Measurements from ENCODE around the gene ELAVL4. TPM values are rescaled to one million over a fixed set of nuclear protein-coding genes. Genes with fewer than 3 reads are reported as not detected.

ELAVL4 gene
- total RNA-seq, 1 experiment from 2014 or later: not detected

DNA sequence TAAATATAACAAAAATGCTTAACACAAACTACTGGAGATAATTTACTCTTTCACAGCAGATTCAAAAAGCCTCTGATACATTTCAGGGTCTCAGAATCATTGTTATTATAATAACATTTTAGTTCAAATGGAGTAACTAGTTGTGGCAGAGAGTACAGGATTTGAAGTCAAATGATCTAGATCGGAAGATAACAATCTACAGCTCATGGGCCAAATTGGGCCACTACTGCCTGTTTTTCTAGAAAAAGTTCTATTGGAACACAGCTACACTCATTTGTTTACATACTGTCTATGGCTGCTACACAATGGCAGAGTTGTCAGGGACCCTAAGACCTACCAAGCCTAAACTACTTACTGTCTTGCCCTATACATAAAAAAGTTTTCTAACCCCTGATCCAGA lies 63.6 kb downstream of the ELAVL4 start:
- ATAC-seq: no peak
- no peak overlapping the region for H3K27ac ChIP-seq (ENCODE audit: low read depth, low read length)
- intact Hi-C loops (cut with micrococcal nuclease): no loop called here
- H3K4me1 ChIP-seq (ENCODE audit: control insufficient read depth in 1 of 2, insufficient read depth in 2 of 2, low read length in 2 of 2): no peaks in the 10 kb centered on the region
- no peak overlapping the region for H3K4me2 ChIP-seq (ENCODE audit: low read length)
- ChIA-PET POLR2A (no interaction called here), RAD21 (ENCODE audit: low non-redundant PET in 1 of 2, low total read pairs in 2 of 2, uncharacterized antibody in 2 of 2, unreplicated experiment in 2 of 2) (no interaction called here), CTCF (no interaction called here)
- no peak overlapping the region for H3K4me3 ChIP-seq (replicated peaks in 1 of 2; ENCODE audit: low read depth in 1 of 2, low read length in 2 of 2)
- no peak for TF ChIP-seq POLR2A (IDR thresholded peaks at IDR 0.05; ENCODE audit: borderline replicate concordance, extremely low read depth, insufficient read depth, insufficient read length)
- no peak for TF ChIP-seq ZFX (IDR thresholded peaks at IDR 0.05)
- no peak for TF ChIP-seq CBX3 (IDR thresholded peaks at IDR 0.05; ENCODE audit: low read depth)
- TF ChIP-seq SP1 (IDR thresholded peaks at IDR 0.05; ENCODE audit: low read depth): no peak
- TF ChIP-seq EZH2phosphoT487 (IDR thresholded peaks at IDR 0.05; ENCODE audit: borderline replicate concordance): no peak
- TF ChIP-seq YY1 (IDR thresholded peaks at IDR 0.05; ENCODE audit: extremely low read depth, insufficient replicate concordance, low read depth, low read length): no peak
- TF ChIP-seq EZH2 (IDR thresholded peaks at IDR 0.05): no peak
- no peak overlapping the region for H3K9ac ChIP-seq (ENCODE audit: low read length)
- H3K79me2 ChIP-seq (ENCODE audit: insufficient read depth, low read length): no peaks in the 10 kb centered on the region
- no peaks in the 10 kb centered on the region for H4K20me1 ChIP-seq (ENCODE audit: insufficient read depth)
- H2AFZ ChIP-seq (ENCODE audit: low read depth, low read length, poor library complexity, severe bottlenecking): no peak overlapping the region
- H3K27me3 ChIP-seq (ENCODE audit: insufficient read depth, low read length): peaks cover 19% of the 10 kb centered on the region
- no peak for DNase-seq (ENCODE audit: low read depth, low spot score)
- no peaks in the 10 kb centered on the region for H3K9me2 ChIP-seq (ENCODE audit: insufficient read depth)
- no peaks in the 10 kb centered on the region for H3K36me3 ChIP-seq (ENCODE audit: control insufficient read depth in 1 of 2, insufficient read depth in 2 of 2, low read length in 2 of 2)
- BruUV-seq (replicated peaks): no TSS peak
- H3K9me3 ChIP-seq (ENCODE audit: control insufficient read depth in 1 of 2, insufficient read depth in 1 of 2, low read depth in 1 of 2, low read length in 2 of 2): no peaks in the 10 kb centered on the region

DNA sequence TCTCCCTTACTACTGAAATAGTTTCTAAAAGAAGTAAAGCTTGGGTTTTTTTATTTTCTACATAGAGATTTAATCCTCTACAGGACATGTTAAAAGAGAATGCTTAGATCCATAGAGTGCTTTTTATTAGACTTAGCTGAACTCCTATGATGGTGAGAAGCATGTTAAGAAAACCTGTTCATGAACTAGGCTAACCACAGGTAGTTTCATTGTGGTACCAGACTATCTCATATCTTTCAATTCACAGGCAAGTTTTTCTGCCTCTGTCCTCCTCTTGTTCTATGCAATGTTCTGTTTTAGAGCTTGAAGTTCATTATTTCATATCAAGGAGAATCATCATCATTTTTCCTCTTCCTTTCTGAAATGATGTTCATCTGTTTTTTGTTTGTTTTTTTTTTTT lies 65.4 kb downstream of the ELAVL4 start:
- Histone ChIP-seq H4K20me1 (ENCODE audit: insufficient read depth) (no peaks in the 10 kb centered on the region), H3K4me3 (replicated peaks in 1 of 2; ENCODE audit: low read depth in 1 of 2, low read length in 2 of 2) (no peak overlapping the region), H3K79me2 (ENCODE audit: insufficient read depth, low read length) (no peaks in the 10 kb centered on the region), H3K9me2 (ENCODE audit: insufficient read depth) (no peaks in the 10 kb centered on the region), H3K27me3 (ENCODE audit: insufficient read depth, low read length) (peaks cover 26% of the 10 kb centered on the region), H3K4me2 (ENCODE audit: low read length) (no peak overlapping the region), H3K27ac (ENCODE audit: low read depth, low read length) (no peak overlapping the region), H3K9me3 (ENCODE audit: control insufficient read depth in 1 of 2, insufficient read depth in 1 of 2, low read depth in 1 of 2, low read length in 2 of 2) (no peaks in the 10 kb centered on the region), H2AFZ (ENCODE audit: low read depth, low read length, poor library complexity, severe bottlenecking) (no peak overlapping the region), H3K4me1 (ENCODE audit: control insufficient read depth in 1 of 2, insufficient read depth in 2 of 2, low read length in 2 of 2) (no peaks in the 10 kb centered on the region), H3K36me3 (ENCODE audit: control insufficient read depth in 1 of 2, insufficient read depth in 2 of 2, low read length in 2 of 2) (no peaks in the 10 kb centered on the region), H3K9ac (ENCODE audit: low read length) (no peak overlapping the region)
- POLR2A ChIA-PET: no interaction called here
- RAD21 ChIA-PET (ENCODE audit: low non-redundant PET in 1 of 2, low total read pairs in 2 of 2, uncharacterized antibody in 2 of 2, unreplicated experiment in 2 of 2): no interaction called here
- CTCF ChIA-PET: no interaction called here
- DNase-seq (ENCODE audit: low read depth, low spot score): no peak
- TF ChIP-seq EZH2phosphoT487 (IDR thresholded peaks at IDR 0.05; ENCODE audit: borderline replicate concordance): no peak
- no peak for TF ChIP-seq SIN3A (IDR thresholded peaks at IDR 0.05; ENCODE audit: low read depth)
- TF ChIP-seq, protein P1, sequence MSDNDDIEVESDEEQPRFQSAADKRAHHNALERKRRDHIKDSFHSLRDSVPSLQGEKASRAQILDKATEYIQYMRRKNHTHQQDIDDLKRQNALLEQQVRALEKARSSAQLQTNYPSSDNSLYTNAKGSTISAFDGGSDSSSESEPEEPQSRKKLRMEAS (IDR thresholded peaks at IDR 0.05): no peak
- no peak for TF ChIP-seq ZNF274 (IDR thresholded peaks at IDR 0.05; ENCODE audit: low read depth, low read length)
- TF ChIP-seq SRF (IDR thresholded peaks at IDR 0.05; ENCODE audit: low read depth): no peak
- TF ChIP-seq CBX3 (IDR thresholded peaks at IDR 0.05; ENCODE audit: low read depth): no peak
- TF ChIP-seq FOSL1 (IDR thresholded peaks at IDR 0.05; ENCODE audit: low read depth): no peak
- TF ChIP-seq POLR2A (IDR thresholded peaks at IDR 0.05; ENCODE audit: borderline replicate concordance, extremely low read depth, insufficient read depth, insufficient read length): no peak
- TF ChIP-seq POLR2AphosphoS5 (IDR thresholded peaks at IDR 0.05; ENCODE audit: low read depth, low read length): no peak
- no peak for TF ChIP-seq EZH2 (IDR thresholded peaks at IDR 0.05)
- TF ChIP-seq, protein P2, sequence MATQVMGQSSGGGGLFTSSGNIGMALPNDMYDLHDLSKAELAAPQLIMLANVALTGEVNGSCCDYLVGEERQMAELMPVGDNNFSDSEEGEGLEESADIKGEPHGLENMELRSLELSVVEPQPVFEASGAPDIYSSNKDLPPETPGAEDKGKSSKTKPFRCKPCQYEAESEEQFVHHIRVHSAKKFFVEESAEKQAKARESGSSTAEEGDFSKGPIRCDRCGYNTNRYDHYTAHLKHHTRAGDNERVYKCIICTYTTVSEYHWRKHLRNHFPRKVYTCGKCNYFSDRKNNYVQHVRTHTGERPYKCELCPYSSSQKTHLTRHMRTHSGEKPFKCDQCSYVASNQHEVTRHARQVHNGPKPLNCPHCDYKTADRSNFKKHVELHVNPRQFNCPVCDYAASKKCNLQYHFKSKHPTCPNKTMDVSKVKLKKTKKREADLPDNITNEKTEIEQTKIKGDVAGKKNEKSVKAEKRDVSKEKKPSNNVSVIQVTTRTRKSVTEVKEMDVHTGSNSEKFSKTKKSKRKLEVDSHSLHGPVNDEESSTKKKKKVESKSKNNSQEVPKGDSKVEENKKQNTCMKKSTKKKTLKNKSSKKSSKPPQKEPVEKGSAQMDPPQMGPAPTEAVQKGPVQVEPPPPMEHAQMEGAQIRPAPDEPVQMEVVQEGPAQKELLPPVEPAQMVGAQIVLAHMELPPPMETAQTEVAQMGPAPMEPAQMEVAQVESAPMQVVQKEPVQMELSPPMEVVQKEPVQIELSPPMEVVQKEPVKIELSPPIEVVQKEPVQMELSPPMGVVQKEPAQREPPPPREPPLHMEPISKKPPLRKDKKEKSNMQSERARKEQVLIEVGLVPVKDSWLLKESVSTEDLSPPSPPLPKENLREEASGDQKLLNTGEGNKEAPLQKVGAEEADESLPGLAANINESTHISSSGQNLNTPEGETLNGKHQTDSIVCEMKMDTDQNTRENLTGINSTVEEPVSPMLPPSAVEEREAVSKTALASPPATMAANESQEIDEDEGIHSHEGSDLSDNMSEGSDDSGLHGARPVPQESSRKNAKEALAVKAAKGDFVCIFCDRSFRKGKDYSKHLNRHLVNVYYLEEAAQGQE (IDR thresholded peaks at IDR 0.05; ENCODE audit: low read depth): no peak
- TF ChIP-seq, protein P3, sequence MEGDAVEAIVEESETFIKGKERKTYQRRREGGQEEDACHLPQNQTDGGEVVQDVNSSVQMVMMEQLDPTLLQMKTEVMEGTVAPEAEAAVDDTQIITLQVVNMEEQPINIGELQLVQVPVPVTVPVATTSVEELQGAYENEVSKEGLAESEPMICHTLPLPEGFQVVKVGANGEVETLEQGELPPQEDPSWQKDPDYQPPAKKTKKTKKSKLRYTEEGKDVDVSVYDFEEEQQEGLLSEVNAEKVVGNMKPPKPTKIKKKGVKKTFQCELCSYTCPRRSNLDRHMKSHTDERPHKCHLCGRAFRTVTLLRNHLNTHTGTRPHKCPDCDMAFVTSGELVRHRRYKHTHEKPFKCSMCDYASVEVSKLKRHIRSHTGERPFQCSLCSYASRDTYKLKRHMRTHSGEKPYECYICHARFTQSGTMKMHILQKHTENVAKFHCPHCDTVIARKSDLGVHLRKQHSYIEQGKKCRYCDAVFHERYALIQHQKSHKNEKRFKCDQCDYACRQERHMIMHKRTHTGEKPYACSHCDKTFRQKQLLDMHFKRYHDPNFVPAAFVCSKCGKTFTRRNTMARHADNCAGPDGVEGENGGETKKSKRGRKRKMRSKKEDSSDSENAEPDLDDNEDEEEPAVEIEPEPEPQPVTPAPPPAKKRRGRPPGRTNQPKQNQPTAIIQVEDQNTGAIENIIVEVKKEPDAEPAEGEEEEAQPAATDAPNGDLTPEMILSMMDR (IDR thresholded peaks at IDR 0.05 in 2 of 3, conservative IDR thresholded peaks at IDR 0.05 in 1 of 3; ENCODE audit: borderline replicate concordance in 1 of 3, insufficient read depth in 1 of 3, low read depth in 2 of 3, low read length in 2 of 3): no peak
- ATAC-seq: no peak
- intact Hi-C loops (cut with micrococcal nuclease): no loop called here
- no TSS peak for BruUV-seq (replicated peaks)

Measured in HCT116 (cell line).